Naive thymus-derived CD4-positive, alpha-beta T cell (primary cell): ENCODE data around the gene DUSP9. TPM values are rescaled to one million over a fixed set of nuclear protein-coding genes. Genes with fewer than 3 reads are reported as not detected.

Experiments used
- ATAC-seq: fragments of 150-1000 bp; cut with Tn5 transposase; 2 replicates; pipeline ENCODE4 v1.10.0; 2021; ENCODE audit warnings: mild to moderate bottlenecking, moderate library complexity
- CTCF ChIA-PET: fragments of 350-600 bp; sonication (Branson Sonifier 250); formaldehyde crosslinking; loops from one replicate; lab custom pipeline; 2021; ENCODE audit warnings: antibody characterized with exemption; lab: Charles Lee
- POLR2A ChIA-PET: fragments of 350-600 bp; sonication (Branson Sonifier 250); formaldehyde crosslinking; loops from one replicate; lab custom pipeline; 2021; ENCODE audit warnings: antibody characterized with exemption, inconsistent platforms; lab: Charles Lee
- DNase-seq, 9 donors: peaks; one replicate each; pipeline versions ENCODE4 v3.0.0 to v3.0.0-alpha.2; 2020 to 2022; ENCODE audit warnings: mixed read lengths in 1 of 9
- H3K27ac ChIP-seq: one replicate; pipeline ENCODE4 v1.7.0; 2013; ENCODE audit warnings: mild to moderate bottlenecking, low read depth, low read length, moderate library complexity
- H3K27me3 ChIP-seq, 2 donors: one replicate each; pipeline ENCODE4 v1.7.0; 2013; ENCODE audit warnings: low read length in 2 of 2, mild to moderate bottlenecking in 2 of 2, moderate library complexity in 2 of 2; ENCODE audit not compliant: control insufficient read depth in 2 of 2, insufficient read depth in 2 of 2
- H3K36me3 ChIP-seq, 3 experiments: 1 replicate in 2 of 3; 2 replicates in 1 of 3; pipeline ENCODE4 v1.7.0; 2013; ENCODE audit warnings: low read length in 3 of 3, mild to moderate bottlenecking in 3 of 3, moderate library complexity in 1 of 3; ENCODE audit not compliant: insufficient read depth in 3 of 3, control insufficient read depth in 2 of 3
- H3K4me1 ChIP-seq, 2 donors: one replicate each; pipeline ENCODE4 v1.7.0; 2013; ENCODE audit warnings: low read length in 2 of 2, mild to moderate bottlenecking in 2 of 2, moderate library complexity in 1 of 2; ENCODE audit not compliant: control insufficient read depth in 2 of 2, insufficient read depth in 2 of 2
- H3K4me3 ChIP-seq: 2 replicates; pipeline ENCODE4 v1.7.0; 2013; ENCODE audit warnings: mild to moderate bottlenecking, low read length
- H3K9me3 ChIP-seq, 3 experiments: 1 replicate in 2 of 3; 2 replicates in 1 of 3; pipeline ENCODE4 v1.7.0; 2013; ENCODE audit warnings: low read length in 3 of 3; ENCODE audit not compliant: control insufficient read depth in 2 of 3
- H3K27ac Mint-ChIP-seq, 9 donors: one replicate each; pipeline ENCODE4 v1.8.0; 2020 to 2022; ENCODE audit warnings: mixed read lengths in 9 of 9, mild to moderate bottlenecking in 8 of 9, moderate library complexity in 5 of 9, inconsistent platforms in 2 of 9
- H3K27me3 Mint-ChIP-seq, 5 donors: one replicate each; pipeline ENCODE4 v1.8.0; 2021 to 2022; ENCODE audit warnings: mixed read lengths in 5 of 5, mild to moderate bottlenecking in 1 of 5
- H3K36me3 Mint-ChIP-seq, 5 donors: one replicate each; pipeline ENCODE4 v1.8.0; 2020 to 2022; ENCODE audit warnings: mixed read lengths in 5 of 5, mild to moderate bottlenecking in 3 of 5, inconsistent platforms in 1 of 5
- H3K4me1 Mint-ChIP-seq, 7 donors: one replicate each; pipeline ENCODE4 v1.8.0; 2020 to 2022; ENCODE audit warnings: mixed read lengths in 7 of 7, mild to moderate bottlenecking in 3 of 7, inconsistent platforms in 1 of 7
- H3K4me3 Mint-ChIP-seq, 10 donors: one replicate each; pipeline ENCODE4 v1.8.0; 2020 to 2022; ENCODE audit warnings: mild to moderate bottlenecking in 10 of 10, mixed read lengths in 10 of 10, moderate library complexity in 6 of 10, inconsistent platforms in 2 of 10
- H3K9me3 Mint-ChIP-seq, 11 donors: one replicate each; pipeline ENCODE4 v1.8.0; 2020 to 2022; ENCODE audit warnings: mixed read lengths in 11 of 11, mild to moderate bottlenecking in 4 of 11, inconsistent platforms in 1 of 11, moderate library complexity in 1 of 11
- intact Hi-C, 2 donors: fragments of 100-400 bp; cut with micrococcal nuclease; formaldehyde crosslinking; loops; one replicate each; pipeline ENCODE4 v1.15.1; 2023
- polyA plus RNA-seq, 2 donors: library from polyadenylated mRNA; unstranded; fragments of 300-500 nt; fragmentation: Illumina TruSeq; gene quantifications; one replicate each; pipeline ENCODE4 v1.2.3, GENCODE V29; 2021
- total RNA-seq, 6 experiments: library from RNA in 5 of 6; stranded (reverse) in 5 of 6; gene quantifications; 1 replicate in 5 of 6; 2 replicates in 1 of 6; pipeline ENCODE4 v1.2.3 and lab custom pipeline; 2021 to 2026

DUSP9 gene
- total and polyA plus RNA-seq, 7 experiments from 2014 or later, result not detected

DNA sequence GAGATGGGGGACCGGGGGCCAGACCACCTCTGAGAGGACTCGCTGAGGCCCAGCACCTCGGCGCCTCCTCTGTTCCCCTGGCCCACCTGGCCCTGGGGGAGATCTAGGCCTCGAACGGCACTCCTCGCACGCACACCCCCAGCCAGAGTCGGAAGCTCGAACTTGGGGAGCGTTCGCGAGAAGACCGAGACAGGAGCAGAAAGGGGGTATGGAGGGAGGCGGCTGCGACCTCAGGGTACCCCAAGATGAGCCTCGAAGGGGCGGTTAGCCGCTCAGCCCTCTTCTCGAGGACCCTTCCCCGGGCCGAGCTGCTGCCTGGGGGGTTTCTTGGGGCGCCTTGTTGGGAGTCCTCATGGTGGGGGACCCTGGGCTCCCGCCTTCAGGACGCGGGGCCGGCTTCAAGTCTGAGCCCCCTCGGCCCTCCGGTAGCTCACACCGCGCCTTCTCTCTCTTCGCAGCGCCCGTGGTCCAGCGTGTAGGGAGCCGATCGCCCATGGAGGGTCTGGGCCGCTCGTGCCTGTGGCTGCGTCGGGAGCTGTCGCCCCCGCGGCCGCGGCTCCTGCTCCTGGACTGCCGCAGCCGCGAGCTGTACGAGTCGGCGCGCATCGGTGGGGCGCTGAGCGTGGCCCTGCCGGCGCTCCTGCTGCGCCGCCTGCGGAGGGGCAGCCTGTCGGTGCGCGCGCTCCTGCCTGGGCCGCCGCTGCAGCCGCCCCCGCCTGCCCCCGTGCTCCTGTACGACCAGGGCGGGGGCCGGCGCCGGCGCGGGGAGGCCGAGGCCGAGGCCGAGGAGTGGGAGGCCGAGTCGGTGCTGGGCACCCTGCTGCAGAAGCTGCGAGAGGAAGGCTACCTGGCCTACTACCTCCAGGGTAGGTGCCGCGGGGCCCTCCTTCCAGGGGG, 706 bp downstream of the DUSP9 start:
- H3K4me3 Mint-ChIP-seq, result peak overlapping the region in 6 of 10 donors; percentile 9 to 64 (median 46)
- no peaks in the 10 kb centered on the region for H3K36me3 Mint-ChIP-seq
- H3K27me3 ChIP-seq, result peaks cover 0 to 4% of the 10 kb centered on the region in 2 donors
- intact Hi-C loops, result loop anchor here in 1 of 2 donors (5.0 kb wide), 3 partner anchors 35 to 110 kb away; no protein-coding TSS in a partner anchor
- ATAC-seq (no peak), DNase-seq (no peak)
- H3K4me1 Mint-ChIP-seq, result peaks cover 0 to 12% (median 4%) of the 10 kb centered on the region in 7 donors
- peaks cover 0 to 46% (median 9%) of the 10 kb centered on the region in 5 donors for H3K27me3 Mint-ChIP-seq
- H3K27ac Mint-ChIP-seq, result no peak overlapping the region
- no peak overlapping the region for H3K27ac ChIP-seq
- no peaks in the 10 kb centered on the region for H3K9me3 Mint-ChIP-seq
- no peaks in the 10 kb centered on the region for H3K36me3 ChIP-seq
- H3K4me3 ChIP-seq, result no peak overlapping the region
- ChIA-PET POLR2A (interaction anchor here (0.6 kb wide), 1 partner anchor 38 kb away, joined by 3 read pairs; no protein-coding TSS in a partner anchor), CTCF (interaction anchor here (0.6 to 1.5 kb wide), 5 partner anchors 41 to 95 kb away, joined by 3 to 5 read pairs (median 3); no protein-coding TSS in a partner anchor)
- H3K4me1 ChIP-seq, result peaks cover 0 to 4% of the 10 kb centered on the region in 2 donors
- no peaks in the 10 kb centered on the region for H3K9me3 ChIP-seq

DNA sequence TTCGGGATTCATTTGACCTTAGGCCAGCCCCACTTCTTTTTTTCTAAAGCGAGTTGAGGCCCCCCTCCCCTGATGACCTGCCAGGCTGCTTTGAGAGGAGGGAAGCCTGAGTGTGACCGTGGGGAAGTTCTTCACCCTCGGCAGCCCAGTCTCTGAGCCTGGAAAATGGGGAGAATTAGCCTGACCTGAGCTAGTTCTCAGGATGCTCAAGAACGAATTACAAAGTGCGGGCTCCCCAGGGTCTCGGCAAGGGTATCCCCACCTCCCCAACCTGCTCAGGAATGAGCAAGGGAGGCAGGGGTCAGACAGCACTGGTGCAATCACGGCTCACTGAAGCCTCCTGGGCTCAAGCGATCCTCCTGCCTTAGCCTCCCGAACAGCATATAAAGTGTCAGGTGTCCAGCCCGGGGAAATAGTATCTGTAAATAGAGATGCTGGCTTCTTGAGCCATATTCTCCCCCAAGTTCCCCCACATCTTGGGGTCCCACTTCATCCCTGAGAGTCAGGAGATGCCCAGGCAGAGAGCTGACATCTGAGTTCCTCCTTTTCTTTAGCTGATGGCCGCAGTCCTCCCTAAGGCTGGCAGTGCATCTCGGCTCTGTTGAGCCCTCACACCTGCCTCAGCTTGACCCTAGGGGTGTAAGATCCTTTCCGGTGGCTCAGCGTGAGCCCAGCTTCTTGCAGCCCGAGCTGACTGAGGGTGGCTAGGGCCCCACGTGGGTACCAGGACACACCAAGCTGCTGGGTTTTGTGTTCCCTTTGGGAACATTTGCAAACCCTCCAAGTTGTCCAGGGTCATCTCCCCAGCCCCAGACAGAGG, 1.6 kb downstream of the DUSP9 start:
- Mint-ChIP-seq H3K9me3 (peaks cover 0 to 2% (median 0%) of the 10 kb centered on the region in 11 donors), H3K4me1 (peaks cover 0 to 6% (median 0%) of the 10 kb centered on the region in 7 donors), H3K27ac (no peak overlapping the region), H3K36me3 (no peaks in the 10 kb centered on the region), H3K4me3 (peak overlapping the region in 4 of 10 donors; percentile 4 to 64 (median 36)), H3K27me3 (peaks cover 0 to 38% (median 5%) of the 10 kb centered on the region in 5 donors)
- peaks cover 0 to 4% of the 10 kb centered on the region in 2 donors for H3K27me3 ChIP-seq
- no peaks in the 10 kb centered on the region for H3K9me3 ChIP-seq
- intact Hi-C loops, result loop anchor here (1.0 to 5.0 kb wide), 6 partner anchors 36 to 111 kb away; no protein-coding TSS in a partner anchor
- no peaks in the 10 kb centered on the region for H3K36me3 ChIP-seq
- H3K4me3 ChIP-seq, result no peak overlapping the region
- no peak overlapping the region for H3K27ac ChIP-seq
- ChIA-PET CTCF (interaction anchor here (0.8 to 1.5 kb wide), 5 partner anchors 42 to 95 kb away, joined by 3 to 5 read pairs (median 4); no protein-coding TSS in a partner anchor), POLR2A (no interaction called here)
- DNase-seq, result no peak
- no peak for ATAC-seq
- H3K4me1 ChIP-seq, result peaks cover 0 to 4% of the 10 kb centered on the region in 2 donors

- Histone ChIP-seq H3K9me3 (no peaks in the 10 kb centered on the region), H3K36me3 (no peaks in the 10 kb centered on the region), H3K27me3 (peaks cover 0 to 4% of the 10 kb centered on the region in 2 donors), H3K27ac (no peak overlapping the region), H3K4me3 (no peak overlapping the region), H3K4me1 (no peaks in the 10 kb centered on the region)
- peak; percentile 83 for ATAC-seq
- no peak overlapping the region for H3K27ac Mint-ChIP-seq
- ChIA-PET POLR2A (no interaction called here), CTCF (interaction anchor here (0.8 to 1.5 kb wide), 3 partner anchors 42 to 49 kb away, joined by 3 to 4 read pairs (median 4); no protein-coding TSS in a partner anchor)
- H3K4me1 Mint-ChIP-seq, result peaks cover 0 to 4% (median 0%) of the 10 kb centered on the region in 7 donors
- H3K27me3 Mint-ChIP-seq, result peaks cover 0 to 36% (median 5%) of the 10 kb centered on the region in 5 donors
- peaks cover 0 to 9% (median 0%) of the 10 kb centered on the region in 11 donors for H3K9me3 Mint-ChIP-seq
- H3K36me3 Mint-ChIP-seq, result no peaks in the 10 kb centered on the region
- intact Hi-C loops, result loop anchor here (1.0 to 5.0 kb wide), 6 partner anchors 37 to 112 kb away; no protein-coding TSS in a partner anchor
- peak overlapping the region in 1 of 10 donors; percentile 51 for H3K4me3 Mint-ChIP-seq
- DNase-seq, result peak in 4 of 9 donors; percentile 19 to 33 (median 30)
These were observed 2.3 kb downstream of the DUSP9 start for GRCh38 chrX:153649178-153649914.

DNA sequence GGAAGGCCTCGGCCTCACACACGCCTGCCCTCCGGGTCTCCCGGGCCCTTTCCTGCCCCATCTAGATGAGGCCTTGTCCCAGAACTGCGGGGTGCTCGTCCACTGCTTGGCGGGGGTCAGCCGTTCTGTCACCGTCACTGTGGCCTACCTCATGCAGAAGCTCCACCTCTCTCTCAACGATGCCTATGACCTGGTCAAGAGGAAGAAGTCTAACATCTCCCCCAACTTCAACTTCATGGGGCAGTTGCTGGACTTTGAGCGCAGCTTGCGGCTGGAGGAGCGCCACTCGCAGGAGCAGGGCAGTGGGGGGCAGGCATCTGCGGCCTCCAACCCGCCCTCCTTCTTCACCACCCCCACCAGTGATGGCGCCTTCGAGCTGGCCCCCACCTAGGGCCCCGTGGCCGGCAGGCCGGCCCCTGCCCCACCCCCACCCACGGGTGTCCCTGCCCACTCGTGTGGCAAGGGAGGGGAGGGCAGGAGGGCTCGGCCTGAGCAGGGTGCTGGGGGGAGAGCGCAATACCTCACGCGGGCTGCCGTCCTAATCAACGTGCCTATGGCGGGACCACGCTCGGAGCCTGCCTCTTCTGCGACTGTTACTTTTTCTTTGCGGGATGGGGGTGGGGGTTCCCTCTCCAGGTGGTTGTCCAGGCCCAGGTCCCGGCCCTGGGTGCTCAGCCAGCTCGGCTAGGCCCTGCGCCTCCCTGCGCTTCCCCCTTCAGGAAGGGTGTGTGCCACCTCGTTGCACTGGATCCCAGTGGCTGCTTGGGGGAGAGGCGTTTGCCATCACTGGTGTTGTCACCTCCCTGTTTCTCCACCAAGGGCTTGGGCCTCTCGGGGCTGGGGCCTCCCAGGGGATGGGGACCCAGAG, 3.1 kb downstream of the DUSP9 start:
- H3K4me3 ChIP-seq, result no peak overlapping the region
- H3K27me3 Mint-ChIP-seq, result peaks cover 0 to 29% (median 5%) of the 10 kb centered on the region in 5 donors
- H3K9me3 Mint-ChIP-seq, result peaks cover 0 to 9% (median 0%) of the 10 kb centered on the region in 11 donors
- no peak for ATAC-seq
- H3K9me3 ChIP-seq, result no peaks in the 10 kb centered on the region
- intact Hi-C loops, result loop anchor here (1.0 to 5.0 kb wide), 6 partner anchors 38 to 113 kb away; no protein-coding TSS in a partner anchor
- CTCF ChIA-PET, result interaction anchor here (0.6 to 0.7 kb wide), 2 partner anchors 412 to 708 kb away, joined by 3 to 4 read pairs; no protein-coding TSS in a partner anchor
- peaks cover 0 to 4% (median 0%) of the 10 kb centered on the region in 7 donors for H3K4me1 Mint-ChIP-seq
- no peaks in the 10 kb centered on the region for H3K4me1 ChIP-seq
- POLR2A ChIA-PET, result no interaction called here
- H3K4me3 Mint-ChIP-seq, result no peak overlapping the region
- H3K36me3 Mint-ChIP-seq, result no peaks in the 10 kb centered on the region
- peaks cover 0 to 4% of the 10 kb centered on the region in 2 donors for H3K27me3 ChIP-seq
- DNase-seq, result no peak
- no peak overlapping the region for H3K27ac ChIP-seq
- no peak overlapping the region for H3K27ac Mint-ChIP-seq
- no peaks in the 10 kb centered on the region for H3K36me3 ChIP-seq

DNA sequence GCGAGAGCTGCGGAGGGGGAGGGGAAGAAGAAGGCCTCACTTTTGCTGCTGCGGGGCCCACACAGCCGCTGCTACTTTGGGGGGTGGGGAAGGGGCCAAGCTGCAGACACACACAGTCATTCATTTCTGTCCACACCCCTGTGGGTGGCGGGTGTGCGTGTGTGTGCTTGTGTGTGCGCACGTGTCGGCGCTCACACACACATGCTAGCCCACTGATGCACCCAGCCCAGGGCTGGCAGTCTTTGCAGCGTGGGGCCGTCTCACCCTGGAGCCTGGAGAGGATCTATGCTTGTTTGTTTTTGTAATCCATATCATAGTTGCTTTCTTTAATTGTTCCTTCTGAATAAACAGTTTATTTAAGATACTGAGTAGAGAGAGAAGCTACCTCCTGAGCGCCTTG, 4.0 kb downstream of the DUSP9 start:
- intact Hi-C loops, result no loop called here
- peaks cover 0 to 4% (median 0%) of the 10 kb centered on the region in 7 donors for H3K4me1 Mint-ChIP-seq
- peaks cover 0 to 21% (median 0%) of the 10 kb centered on the region in 5 donors for H3K27me3 Mint-ChIP-seq
- DNase-seq (no peak), ATAC-seq (no peak)
- Histone ChIP-seq H3K36me3 (no peaks in the 10 kb centered on the region), H3K9me3 (no peaks in the 10 kb centered on the region), H3K27me3 (peaks cover 0 to 4% of the 10 kb centered on the region in 2 donors), H3K27ac (no peak overlapping the region), H3K4me3 (no peak overlapping the region), H3K4me1 (no peaks in the 10 kb centered on the region)
- CTCF ChIA-PET, result interaction anchor here (0.7 kb wide), 1 partner anchor 709 kb away, joined by 3 read pairs; no protein-coding TSS in a partner anchor
- H3K27ac Mint-ChIP-seq, result no peak overlapping the region
- no peaks in the 10 kb centered on the region for H3K36me3 Mint-ChIP-seq
- peaks cover 0 to 9% (median 0%) of the 10 kb centered on the region in 11 donors for H3K9me3 Mint-ChIP-seq
- H3K4me3 Mint-ChIP-seq, result no peak overlapping the region
- POLR2A ChIA-PET, result no interaction called here
